SK-N-SH (cell line): Measurements from ENCODE around the gene HOXA2.

ENCODE experiments used
- EZH2phosphoT487 ChIP-seq: fragments of 200-600 bp; sonication (generic); IDR thresholded peaks from 2 replicates; pipeline ENCODE4 v1.6.1; 2017; ENCODE audit warnings: low read depth, mixed run types, mild to moderate bottlenecking, antibody characterized with exemption, moderate library complexity, borderline replicate concordance
- FOXM1 ChIP-seq: IDR thresholded peaks from 2 replicates; pipeline ENCODE4 v1.4.0; 2012; ENCODE audit warnings: low read depth, mild to moderate bottlenecking
- MAX ChIP-seq: IDR thresholded peaks from 2 replicates; pipeline ENCODE4 v1.4.0; 2012; ENCODE audit warnings: low read depth
- MXI1 ChIP-seq: IDR thresholded peaks from 2 replicates; pipeline ENCODE4 v1.6.1; 2012; ENCODE audit warnings: mild to moderate bottlenecking, low read depth, low read length, improper control_type of control experiment
- REST ChIP-seq: IDR thresholded peaks from 2 replicates; pipeline ENCODE4 v1.6.1; 2012; ENCODE audit warnings: mild to moderate bottlenecking, low read depth, low read length, moderate library complexity
- YY1 ChIP-seq: IDR thresholded peaks from 2 replicates; pipeline ENCODE4 v1.4.0; 2012; ENCODE audit warnings: low read depth, mild to moderate bottlenecking

GRCh38 chr7:27146491-27147198 lies 44.2 kb upstream of the HOXA2 start:
- no peak for TF ChIP-seq EZH2phosphoT487
- TF ChIP-seq MAX = no peak
- no peak for TF ChIP-seq FOXM1
- no peak for TF ChIP-seq REST
- TF ChIP-seq MXI1 = no peak
- no peak for TF ChIP-seq YY1
